ENCODE measurements around the gene ITGAL. TPM values are rescaled to one million over a fixed set of nuclear protein-coding genes. Genes with fewer than 3 reads are reported as not detected.
"Not testable (repeated sequence)": the region's sequence is repeated elsewhere in the genome, so short reads cannot be mapped to it uniquely, and the experiment has no call there.

The ITGAL gene
- polyA plus RNA-seq, 3 donors: 2.0 to 2.8 (median 2.6) TPM

DNA sequence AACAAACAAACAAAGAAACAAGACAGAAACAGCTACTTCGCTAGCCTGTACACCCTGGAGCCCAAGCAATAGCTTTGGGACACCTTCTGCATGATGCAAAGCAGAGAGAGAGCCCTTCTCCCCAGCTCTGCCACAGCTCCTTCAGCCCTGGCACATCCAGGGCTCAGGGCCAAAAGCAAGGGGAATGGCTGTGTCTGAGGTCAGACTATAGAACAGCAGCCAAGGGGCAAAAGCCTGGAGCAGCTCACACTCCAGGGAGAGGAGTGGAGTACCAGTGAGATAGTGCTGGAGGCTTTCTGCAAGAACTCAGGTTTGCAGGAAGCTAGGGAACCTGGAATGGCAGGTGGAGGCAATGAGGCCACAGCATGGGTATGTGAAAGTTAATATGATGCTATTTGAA lies 15.3 kb upstream of the ITGAL start:
- DNase-seq (ENCODE audit: low read depth in 3 of 3, low spot score in 2 of 3): no peak

DNA sequence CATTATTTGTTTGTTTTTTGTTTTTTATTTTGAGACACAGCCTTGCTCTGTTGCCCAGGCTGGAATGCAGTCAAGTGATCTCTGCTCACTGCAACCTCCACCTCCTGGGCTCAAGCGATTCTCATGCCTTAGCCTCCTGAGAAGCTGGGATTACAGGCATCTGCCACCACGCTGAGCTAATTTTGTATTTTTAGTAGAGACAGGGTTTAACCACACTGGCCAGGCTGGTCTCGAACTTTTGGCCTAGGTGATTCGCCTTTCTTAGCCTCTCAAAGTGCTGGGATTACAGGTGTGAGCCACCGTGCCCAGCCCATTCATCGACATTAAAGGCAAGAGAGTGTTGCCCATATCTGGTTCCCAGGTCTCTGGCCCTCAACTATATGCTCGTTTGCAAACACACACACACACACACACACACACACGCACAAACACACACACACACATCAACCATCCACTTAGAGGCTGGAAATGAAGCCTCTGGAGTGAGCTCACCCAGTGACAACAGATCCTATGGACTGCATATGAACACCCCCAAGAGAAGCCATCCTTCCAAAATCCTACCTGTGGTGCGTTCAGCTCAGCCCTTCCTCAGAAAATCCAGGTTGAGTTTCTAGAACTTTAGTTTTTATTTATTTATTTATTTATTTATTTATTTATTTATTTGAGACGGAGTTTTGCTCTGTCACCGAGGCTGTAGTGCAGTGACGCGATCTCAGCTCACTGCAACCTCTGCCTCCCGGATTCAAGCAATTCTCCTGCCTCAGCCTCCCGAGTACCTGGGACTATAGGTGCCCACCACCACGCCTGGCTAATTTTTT lies 14.6 kb upstream of the ITGAL start:
- no peak for DNase-seq (ENCODE audit: low read depth in 3 of 3, low spot score in 2 of 3)

DNA sequence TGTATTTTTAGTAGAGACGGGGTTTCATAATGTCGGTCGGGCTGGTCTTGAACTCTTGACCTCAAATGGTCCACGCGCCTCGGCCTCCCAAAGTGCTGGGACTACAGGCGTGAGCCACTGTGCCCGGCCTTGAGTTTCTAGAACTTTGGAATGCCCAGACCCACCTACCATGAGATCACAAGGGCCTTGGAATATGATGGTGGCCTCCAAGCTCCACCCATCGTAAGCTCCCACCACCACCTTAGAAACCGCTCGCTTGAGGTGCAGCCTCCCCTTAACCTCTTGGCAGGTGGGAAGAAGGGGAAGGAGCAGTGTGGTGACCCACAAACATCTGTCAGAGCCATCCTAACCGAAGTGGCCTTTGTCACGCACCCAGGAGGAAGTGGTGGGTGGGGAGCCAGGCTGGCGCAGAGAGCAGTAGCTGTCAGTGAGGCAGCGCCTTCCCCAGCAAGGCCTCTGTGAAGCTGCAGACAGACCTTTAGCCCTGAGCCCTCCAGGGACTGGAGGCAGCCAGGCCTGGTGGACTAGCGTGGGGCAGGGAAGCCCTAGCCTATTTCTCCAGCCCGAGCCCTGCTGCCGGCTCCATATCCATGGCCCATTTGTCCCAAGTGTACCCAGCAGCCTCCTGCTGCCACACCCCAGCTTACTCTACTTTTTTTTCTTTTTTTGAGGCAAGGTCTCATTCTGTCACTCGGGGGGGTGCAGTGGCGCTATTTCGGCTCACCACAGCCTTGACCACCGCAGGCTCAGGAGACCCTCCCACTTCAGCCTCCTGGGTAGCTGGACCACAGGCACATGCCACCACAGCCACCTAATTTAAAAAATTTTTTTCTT lies 13.8 kb upstream of the ITGAL start:
- DNase-seq (ENCODE audit: low read depth in 3 of 3, low spot score in 2 of 3): no peak

DNA sequence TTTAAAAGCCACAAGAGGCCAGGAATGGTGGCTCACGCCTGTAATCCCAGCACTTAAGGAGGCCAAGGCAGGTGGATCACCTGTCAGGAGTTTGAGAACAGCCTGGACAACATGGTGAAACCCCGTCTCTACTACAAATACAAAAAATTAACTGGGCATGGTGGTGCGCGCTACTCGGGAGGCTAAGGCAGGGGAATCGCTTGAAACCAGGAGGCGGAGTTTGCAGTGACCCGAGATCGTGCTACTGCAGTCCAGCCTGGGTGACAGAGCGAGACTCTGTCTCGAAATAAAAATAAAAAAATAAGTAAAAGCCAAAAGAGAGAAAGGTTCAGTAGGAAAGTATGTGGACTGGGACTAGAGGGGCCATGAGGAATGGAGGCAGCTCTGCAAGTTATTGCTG lies 13.1 kb upstream of the ITGAL start:
- no peak for DNase-seq (ENCODE audit: low read depth in 3 of 3, low spot score in 2 of 3)

DNA sequence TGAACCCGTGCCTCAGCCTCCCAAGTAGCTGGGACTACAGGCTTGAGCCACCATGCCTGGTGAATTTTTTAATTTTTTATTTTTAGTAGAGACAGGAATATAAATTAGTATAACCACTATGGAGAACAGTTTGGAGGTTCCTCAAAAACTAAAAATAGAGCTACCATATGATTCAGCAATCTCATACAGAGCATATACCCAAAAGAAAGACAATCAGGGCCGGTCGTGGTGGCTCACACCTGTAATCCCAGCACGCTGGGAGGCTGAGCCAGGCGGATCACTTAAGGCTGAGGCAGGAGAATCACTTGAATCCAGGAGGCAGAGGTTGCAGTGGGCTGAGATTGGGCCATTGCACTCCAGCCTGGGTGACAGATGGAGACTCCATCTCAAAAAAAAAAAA lies 11.1 kb upstream of the ITGAL start:
- not testable (repeated sequence) for DNase-seq (ENCODE audit: low read depth in 3 of 3, low spot score in 2 of 3)

- DNase-seq (ENCODE audit: low read depth in 3 of 3, low spot score in 2 of 3): no peak
Measured at GRCh38 chr16:30464078-30464477, 8.5 kb upstream of the ITGAL start.

- no peak for DNase-seq (ENCODE audit: low read depth in 3 of 3, low spot score in 2 of 3)
Measured at GRCh38 chr16:30470170-30470512, 2.4 kb upstream of the ITGAL start.

- no peak for DNase-seq (ENCODE audit: low read depth in 3 of 3, low spot score in 2 of 3)
Measured at GRCh38 chr16:30470632-30470995, 1.9 kb upstream of the ITGAL start.

DNA sequence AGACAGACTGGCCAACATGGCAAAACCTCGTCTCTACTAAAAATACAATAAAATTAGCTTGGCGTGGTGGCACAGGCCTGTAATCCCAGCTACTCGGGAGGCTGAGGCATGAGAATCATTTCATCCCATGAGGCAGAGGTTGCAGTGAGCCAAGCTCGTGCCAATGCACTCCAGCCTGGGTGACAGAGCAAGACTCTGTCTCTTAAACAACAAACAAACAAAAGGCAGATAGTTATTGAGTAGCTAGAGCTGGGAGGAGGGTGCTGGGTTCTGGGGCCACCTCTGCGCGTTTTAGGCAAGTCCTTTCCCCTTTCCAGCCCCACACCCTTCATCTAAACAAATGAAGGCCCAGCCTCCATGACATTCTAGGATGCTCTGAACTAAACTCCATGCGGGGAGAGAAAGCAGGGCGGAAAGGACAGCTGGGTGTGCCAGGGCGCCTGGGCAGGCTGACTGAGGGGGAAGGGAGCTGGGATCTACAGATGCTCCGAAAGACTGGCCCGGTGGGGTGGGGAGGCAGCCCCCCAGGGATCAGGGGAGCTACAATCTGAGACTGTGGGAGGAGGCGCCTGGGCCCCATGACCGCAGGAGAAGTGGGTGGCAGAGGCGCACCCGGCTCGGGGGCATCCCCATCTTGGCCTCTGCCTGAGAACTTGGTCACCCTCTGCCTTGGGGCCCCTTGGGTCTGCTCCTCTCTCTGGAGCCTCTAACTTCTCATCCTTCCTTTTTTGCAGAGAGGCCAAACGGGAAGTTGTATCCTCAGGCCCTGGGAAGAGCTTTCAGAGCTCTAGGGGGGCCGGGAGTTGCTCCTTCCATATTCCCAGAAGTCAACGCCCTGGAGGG lies 910 bp downstream of the ITGAL start:
- DNase-seq (ENCODE audit: low read depth in 3 of 3, low spot score in 2 of 3): no peak

- DNase-seq (ENCODE audit: low read depth in 3 of 3, low spot score in 2 of 3): no peak
Measured at GRCh38 chr16:30474074-30474452, 1.5 kb downstream of the ITGAL start.

- DNase-seq (ENCODE audit: low read depth in 3 of 3, low spot score in 2 of 3): no peak
Measured at GRCh38 chr16:30474684-30475083, 2.1 kb downstream of the ITGAL start.

GRCh38 chr16:30476991-30477390 lies 4.4 kb downstream of the ITGAL start:
- DNase-seq (ENCODE audit: low read depth in 3 of 3, low spot score in 2 of 3): no peak

DNA sequence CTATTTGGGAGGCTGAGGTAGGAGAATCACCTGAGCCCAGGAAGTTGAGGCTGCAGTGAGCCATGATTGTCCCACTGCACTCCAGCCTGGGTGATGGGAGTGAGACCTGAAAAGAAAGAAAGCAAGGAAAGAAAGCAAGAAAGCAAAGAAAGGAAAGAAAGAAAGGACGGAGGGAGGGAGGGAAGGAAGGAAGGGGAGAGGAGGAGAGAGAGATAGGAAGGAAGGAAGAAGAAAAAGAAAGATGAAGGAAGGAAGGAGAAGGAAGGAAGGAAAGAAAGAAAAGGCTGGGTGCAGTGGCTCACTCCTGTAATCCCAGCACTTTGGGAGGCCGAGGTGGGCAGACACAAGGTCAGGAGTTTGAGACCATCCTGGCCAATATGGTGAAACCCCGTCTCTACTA lies 5.2 kb downstream of the ITGAL start:
- not testable (repeated sequence) for DNase-seq (ENCODE audit: low read depth in 3 of 3, low spot score in 2 of 3)

- no peak for DNase-seq (ENCODE audit: low read depth in 3 of 3, low spot score in 2 of 3)
Measured at GRCh38 chr16:30478766-30479478, 6.4 kb downstream of the ITGAL start.

DNA sequence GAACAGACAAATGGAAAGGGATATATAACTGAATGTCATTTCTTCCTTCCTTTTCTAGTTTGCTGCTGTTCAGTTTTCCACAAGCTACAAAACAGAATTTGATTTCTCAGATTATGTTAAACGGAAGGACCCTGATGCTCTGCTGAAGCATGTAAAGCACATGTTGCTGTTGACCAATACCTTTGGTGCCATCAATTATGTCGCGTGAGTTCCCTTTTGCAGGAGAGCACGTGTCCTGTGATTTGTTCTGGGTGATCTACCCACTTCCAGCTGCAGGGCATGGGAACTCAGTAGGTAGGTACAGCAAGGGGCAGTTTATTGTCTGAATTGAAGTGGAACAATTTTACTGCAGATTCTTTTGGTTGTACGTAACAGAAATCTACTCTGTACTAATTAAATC lies 8.8 kb downstream of the ITGAL start:
- DNase-seq (ENCODE audit: low read depth in 3 of 3, low spot score in 2 of 3): no peak

- no peak for DNase-seq (ENCODE audit: low read depth in 3 of 3, low spot score in 2 of 3)
Measured at GRCh38 chr16:30482366-30482765, 9.8 kb downstream of the ITGAL start.

GRCh38 chr16:30484887-30485286 lies 12.3 kb downstream of the ITGAL start:
- DNase-seq (ENCODE audit: low read depth in 3 of 3, low spot score in 2 of 3): no peak

- no peak for DNase-seq (ENCODE audit: low read depth in 3 of 3, low spot score in 2 of 3)
Measured at GRCh38 chr16:30485818-30486436, 13.4 kb downstream of the ITGAL start.

- DNase-seq (ENCODE audit: low read depth in 3 of 3, low spot score in 2 of 3): no peak
Measured at GRCh38 chr16:30488764-30489605, 16.4 kb downstream of the ITGAL start.

All from right renal cortex interstitium (tissue), 3 donors.